GM12873 (cell line): ENCODE data around the gene PTPRN2.

Source experiments
- TF ChIP-seq, protein P1 (sequence below): IDR thresholded peaks from 2 replicates; pipeline ENCODE4 v1.5.1; 2012; ENCODE audit warnings: low read depth, mild to moderate bottlenecking, moderate library complexity, low read length, control low read depth; ENCODE audit not compliant: insufficient read depth; ENCODE audit errors: missing control alignments

The PTPRN2 gene

DNA sequence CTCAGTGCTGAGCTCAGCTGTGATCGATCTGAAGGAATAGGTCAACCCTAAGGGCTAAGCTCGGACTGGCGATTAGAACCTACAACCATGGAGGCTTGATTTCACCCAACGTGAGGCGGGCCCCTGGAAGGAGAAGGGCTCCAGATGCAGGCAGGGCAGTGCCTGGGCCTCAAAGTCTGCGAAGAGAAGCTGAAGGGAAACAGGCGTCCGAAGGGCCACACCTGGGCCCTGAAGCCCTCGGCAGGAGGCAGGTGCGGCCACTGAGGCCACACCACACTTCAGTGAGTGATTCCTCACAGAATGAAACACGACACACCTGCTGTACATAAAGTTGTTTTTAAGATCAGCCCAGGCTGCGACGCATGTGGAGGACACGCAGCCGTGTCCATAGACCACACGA is 198.7 kb downstream of the PTPRN2 start:
- TF ChIP-seq, protein P1, sequence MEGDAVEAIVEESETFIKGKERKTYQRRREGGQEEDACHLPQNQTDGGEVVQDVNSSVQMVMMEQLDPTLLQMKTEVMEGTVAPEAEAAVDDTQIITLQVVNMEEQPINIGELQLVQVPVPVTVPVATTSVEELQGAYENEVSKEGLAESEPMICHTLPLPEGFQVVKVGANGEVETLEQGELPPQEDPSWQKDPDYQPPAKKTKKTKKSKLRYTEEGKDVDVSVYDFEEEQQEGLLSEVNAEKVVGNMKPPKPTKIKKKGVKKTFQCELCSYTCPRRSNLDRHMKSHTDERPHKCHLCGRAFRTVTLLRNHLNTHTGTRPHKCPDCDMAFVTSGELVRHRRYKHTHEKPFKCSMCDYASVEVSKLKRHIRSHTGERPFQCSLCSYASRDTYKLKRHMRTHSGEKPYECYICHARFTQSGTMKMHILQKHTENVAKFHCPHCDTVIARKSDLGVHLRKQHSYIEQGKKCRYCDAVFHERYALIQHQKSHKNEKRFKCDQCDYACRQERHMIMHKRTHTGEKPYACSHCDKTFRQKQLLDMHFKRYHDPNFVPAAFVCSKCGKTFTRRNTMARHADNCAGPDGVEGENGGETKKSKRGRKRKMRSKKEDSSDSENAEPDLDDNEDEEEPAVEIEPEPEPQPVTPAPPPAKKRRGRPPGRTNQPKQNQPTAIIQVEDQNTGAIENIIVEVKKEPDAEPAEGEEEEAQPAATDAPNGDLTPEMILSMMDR = no peak

GRCh38 chr7:158388072-158388471 is 199.6 kb downstream of the PTPRN2 start:
- TF ChIP-seq, protein P1 = no peak

DNA sequence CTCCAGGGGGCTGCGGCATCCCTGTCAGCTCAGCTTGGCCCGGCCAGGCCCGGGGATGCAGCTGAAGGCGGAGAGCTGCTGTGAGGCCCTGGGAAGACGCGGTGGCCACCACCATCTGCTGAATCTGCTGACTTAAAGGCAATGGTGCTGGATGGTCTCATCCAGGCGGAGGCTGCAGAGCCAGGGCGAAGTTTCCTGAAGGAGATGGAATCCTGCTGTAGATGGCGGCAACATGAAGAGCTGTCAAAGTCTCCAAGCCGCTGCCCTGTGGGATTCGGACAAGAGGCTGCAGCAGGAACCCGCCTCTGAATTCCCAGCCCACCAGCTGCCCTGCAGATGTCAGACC is 200.1 kb downstream of the PTPRN2 start:
- TF ChIP-seq, protein P1 = no peak

DNA sequence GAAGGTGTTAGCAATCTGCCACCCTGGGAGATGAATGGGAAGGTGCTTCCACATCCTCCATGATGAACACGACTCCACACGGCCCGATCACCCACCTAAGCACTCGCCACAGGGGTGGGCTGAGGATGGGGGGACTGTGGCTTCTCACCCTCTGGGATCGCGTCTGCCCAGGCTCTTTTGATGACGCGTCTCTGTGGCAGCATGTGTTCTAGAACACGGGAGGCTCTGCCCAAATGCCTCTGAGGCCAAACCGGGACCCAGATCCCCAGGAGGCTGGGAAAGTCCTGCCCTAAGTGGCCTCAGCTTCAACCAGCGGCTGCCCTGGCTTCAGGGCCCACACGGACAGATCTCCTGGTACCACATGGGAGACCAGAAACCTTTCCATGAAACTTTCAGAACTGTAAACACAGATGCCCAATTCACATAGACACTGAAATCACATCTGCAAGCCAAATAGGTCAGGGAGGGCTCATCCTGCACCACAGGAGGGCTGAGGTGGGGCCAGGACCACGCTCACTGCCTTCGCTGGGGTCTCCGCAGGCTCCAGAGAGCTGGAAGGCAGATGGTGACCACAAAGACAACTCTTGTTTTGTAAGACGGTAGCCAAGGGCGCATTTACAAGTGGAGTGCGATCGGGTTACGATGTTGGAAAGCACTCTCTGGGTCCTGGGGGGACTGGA is 200.6 kb downstream of the PTPRN2 start:
- TF ChIP-seq, protein P1 = no peak

DNA sequence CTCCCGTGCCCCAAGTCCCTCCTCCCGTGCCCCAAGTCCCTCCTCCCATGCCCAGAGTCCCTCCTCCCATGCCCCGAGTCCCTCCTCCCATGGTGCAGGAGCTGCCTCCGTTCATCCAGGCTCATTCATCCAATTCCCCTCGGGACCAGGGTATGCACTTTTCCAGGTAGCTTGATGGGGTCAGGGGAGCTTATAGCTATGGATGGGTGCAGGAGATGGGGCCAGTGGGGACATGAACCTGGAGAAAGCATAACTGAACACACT is 201.3 kb downstream of the PTPRN2 start:
- TF ChIP-seq, protein P1 = no peak

GRCh38 chr7:158384746-158385145 is 202.9 kb downstream of the PTPRN2 start:
- TF ChIP-seq, protein P1 = no peak

DNA sequence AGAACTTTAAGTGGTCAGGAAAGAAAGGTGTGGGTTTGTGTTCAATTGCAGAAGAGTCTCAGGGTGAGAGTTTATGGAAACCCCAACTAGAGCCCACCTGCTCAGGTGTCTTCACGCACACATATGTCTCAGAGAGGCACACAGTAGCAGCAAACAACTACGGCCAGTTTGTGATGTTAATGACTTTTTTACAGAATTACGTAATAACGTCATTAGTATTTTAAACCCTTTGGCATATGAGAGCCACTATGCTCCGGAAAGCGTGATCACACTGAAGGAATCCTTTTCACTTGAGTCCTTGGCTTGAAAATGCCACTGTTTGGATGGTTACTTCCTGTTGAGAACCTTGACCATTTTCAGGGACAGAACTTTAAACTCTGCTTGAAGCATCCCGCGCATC is 204.0 kb downstream of the PTPRN2 start:
- TF ChIP-seq, protein P1 = no peak
